T-helper 2 cell treated with Interferon-gamma antibody and Interleukin-4, amounts not matched to agents 100 ng/mL and 5 ng/mL, for 36 hours (primary cell): ENCODE data around the gene CAPN8. TPM values are rescaled to one million over a fixed set of nuclear protein-coding genes. Genes with fewer than 3 reads are reported as not detected.

Experiments
- intact Hi-C: fragments of 100-400 bp; cut with micrococcal nuclease; formaldehyde crosslinking; loops from one replicate; pipeline ENCODE4 v1.15.1; 2023
- total RNA-seq: library from RNA; stranded (reverse); gene quantifications from 2 replicates; pipeline ENCODE4 v1.2.3, GENCODE V29; 2022

CAPN8 gene
- total RNA-seq, 1 donor from 2014 or later: not detected

DNA sequence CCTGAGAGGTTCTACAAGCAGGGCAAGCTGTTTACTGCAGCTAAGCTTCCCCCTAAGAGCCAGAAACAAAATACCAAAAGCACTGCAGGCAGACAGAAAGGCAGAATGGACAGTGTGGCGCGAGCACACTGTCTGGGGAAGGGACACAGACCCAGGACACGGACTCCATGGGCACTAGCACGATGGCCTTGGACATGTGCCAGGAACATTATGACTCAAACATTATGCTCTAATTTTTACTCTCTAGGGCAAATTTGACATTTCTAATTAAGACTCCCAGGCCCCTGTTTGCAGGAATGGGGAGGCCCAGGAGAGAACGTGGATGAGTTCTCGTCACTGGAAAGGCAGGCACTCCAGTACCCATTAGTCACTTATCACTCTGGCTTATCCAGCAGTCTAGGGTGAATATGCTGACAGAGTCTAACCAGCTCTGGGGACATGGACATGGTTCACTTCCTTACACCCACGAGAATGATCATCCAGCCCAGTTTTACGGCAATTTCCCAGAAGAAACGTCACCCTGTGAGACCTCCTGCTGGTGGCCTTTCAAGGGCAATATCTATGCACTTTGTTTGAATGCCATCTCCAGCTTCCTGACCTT, 45.1 kb downstream of the CAPN8 start:
- intact Hi-C loops: no loop called here

- intact Hi-C loops: no loop called here
Measured at GRCh38 chr1:223618680-223619079, 46.8 kb downstream of the CAPN8 start.

DNA sequence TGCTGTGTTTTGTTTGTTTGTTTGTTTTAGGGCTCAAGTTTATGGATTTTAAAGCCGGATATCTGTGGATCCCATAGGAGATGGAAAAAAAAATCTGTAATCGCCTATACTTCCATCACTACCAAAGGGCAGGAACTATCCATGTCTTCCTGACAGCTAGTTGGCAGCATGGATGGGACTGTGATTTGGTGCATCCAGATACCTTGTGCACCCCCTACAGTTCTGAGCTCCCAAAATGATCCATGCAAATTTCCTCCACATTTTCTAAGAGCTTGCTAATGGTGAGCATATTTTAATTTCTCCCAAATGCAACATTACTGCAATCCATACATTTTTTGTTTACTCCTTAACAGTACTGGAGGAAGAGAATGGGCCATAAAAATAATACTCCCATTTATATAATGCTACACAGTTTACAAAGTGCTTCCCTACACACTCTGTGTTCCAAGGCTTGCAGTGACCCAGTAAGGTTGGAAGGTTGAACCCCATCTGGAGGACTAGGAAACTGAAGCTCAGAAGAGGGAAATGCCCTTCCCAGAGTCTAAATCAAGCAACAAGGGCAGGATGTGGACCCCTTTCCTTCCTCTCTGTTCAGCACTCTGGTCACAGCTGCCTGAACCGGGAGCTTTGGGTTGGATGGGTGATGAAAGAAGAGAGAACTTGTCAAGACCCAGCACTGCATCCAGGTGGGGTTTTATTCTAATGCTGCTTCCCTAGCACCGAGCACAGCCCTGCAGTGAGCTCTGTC, 48.0 kb downstream of the CAPN8 start:
- intact Hi-C loops: no loop called here

DNA sequence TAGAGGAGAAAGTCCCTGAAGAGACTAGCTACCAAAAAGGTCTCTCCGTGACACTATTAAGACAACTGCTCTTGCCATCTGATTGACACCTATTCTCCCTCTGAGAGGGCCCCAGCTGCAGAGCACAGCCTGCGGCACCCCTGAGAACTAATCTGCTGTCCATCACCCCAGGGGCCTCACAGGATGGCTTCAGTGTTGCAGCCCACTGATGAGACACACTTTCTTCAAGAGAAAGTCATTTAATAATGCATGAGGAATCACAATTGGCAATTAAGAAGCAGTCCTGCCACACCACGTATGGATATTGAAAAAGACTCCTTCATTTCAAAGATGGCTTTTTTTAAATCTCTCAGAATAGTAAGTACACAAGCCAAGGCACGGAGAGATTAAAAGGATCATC, 48.9 kb downstream of the CAPN8 start:
- intact Hi-C loops: no loop called here

GRCh38 chr1:223611936-223612335, 53.6 kb downstream of the CAPN8 start:
- intact Hi-C loops: no loop called here

- intact Hi-C loops: no loop called here
Measured at GRCh38 chr1:223609977-223610376, 55.5 kb downstream of the CAPN8 start.

- intact Hi-C loops: no loop called here
Measured at GRCh38 chr1:223609066-223609465, 56.4 kb downstream of the CAPN8 start.

GRCh38 chr1:223558512-223558911, 107.0 kb downstream of the CAPN8 start:
- intact Hi-C loops: no loop called here

- intact Hi-C loops: no loop called here
Measured at GRCh38 chr1:223557130-223557475, 108.4 kb downstream of the CAPN8 start.

DNA sequence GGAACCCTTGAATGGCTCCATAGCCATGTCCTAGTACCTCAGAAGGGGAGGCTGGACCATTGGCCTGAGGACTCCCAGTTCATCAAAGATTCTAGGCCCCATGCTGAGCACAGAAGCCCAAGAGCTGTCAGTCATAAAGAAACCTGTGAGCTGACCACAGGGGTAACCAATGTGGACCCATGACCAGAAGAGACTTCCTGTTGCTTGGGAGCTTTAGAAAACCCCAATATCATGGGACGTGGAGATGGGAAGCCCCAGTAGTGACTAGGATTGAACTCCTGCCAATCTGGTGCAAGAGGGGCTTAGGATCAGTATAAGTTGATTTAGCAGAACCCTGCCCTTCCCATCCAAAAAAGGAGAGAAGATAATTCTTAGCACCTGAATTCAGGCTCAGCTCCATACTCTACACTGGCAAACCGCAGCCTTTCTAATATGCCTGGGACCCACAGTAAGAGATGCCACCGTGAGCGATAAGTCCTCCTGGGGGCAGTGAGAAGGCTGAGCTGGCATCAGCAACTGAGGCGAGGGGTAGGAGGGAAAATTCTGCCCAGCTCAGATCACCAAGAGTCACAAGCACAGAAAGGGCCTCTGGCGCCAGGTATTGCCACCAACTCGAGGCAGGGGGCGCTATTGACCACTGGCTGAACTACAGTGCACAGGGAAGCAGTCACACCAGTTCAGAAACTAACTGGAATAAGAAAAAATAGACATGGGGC, 108.9 kb downstream of the CAPN8 start:
- intact Hi-C loops: no loop called here

- intact Hi-C loops: no loop called here
Measured at GRCh38 chr1:223553957-223554356, 111.5 kb downstream of the CAPN8 start.

DNA sequence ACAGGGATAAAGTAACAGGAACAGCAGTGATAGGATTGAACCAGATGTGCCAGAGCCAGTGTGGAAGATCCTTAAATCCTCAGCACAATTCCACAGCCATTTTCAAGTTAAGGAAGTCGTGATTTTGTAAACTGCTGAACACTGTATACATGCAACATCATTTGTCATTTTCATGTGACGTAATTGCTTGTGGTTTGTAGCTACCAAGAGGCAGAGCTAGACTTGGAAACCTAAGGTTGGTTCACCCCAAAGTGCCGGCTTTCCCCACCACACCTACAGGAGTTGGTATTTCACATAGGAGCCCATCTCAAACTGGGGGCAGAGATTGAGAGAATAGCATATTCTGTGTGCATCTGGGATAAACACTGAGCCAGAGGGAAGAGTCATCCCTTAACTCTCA, 113.9 kb downstream of the CAPN8 start:
- intact Hi-C loops: no loop called here

GRCh38 chr1:223549740-223550139, 115.8 kb downstream of the CAPN8 start:
- intact Hi-C loops: no loop called here

- intact Hi-C loops: no loop called here
Measured at GRCh38 chr1:223547316-223548114, 118.0 kb downstream of the CAPN8 start.

- intact Hi-C loops: no loop called here
Measured at GRCh38 chr1:223545343-223545742, 120.2 kb downstream of the CAPN8 start.

DNA sequence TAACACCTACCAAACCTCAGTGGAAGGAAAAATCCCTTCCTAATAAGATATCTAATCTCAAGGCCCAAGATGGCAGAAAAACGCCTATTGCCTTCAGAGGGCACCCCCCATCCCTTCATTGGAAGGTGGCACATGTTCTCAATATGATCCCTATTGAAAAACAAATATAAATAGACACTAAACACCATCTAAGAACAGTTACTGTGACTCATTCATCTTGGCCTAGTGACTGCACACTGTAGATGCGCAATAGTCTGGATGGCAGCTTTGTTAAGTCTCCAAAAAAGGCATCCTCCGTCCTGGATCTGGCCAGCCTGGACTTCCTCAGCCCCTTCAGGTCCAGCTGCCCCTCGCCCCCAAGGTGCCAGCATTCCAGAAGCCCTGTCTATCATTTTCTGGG, 121.9 kb downstream of the CAPN8 start:
- intact Hi-C loops: no loop called here

GRCh38 chr1:223542831-223543230, 122.7 kb downstream of the CAPN8 start:
- intact Hi-C loops: no loop called here

GRCh38 chr1:223540485-223541106, 124.9 kb downstream of the CAPN8 start:
- intact Hi-C loops: no loop called here

GRCh38 chr1:223539750-223540149, 125.8 kb downstream of the CAPN8 start:
- intact Hi-C loops: no loop called here

DNA sequence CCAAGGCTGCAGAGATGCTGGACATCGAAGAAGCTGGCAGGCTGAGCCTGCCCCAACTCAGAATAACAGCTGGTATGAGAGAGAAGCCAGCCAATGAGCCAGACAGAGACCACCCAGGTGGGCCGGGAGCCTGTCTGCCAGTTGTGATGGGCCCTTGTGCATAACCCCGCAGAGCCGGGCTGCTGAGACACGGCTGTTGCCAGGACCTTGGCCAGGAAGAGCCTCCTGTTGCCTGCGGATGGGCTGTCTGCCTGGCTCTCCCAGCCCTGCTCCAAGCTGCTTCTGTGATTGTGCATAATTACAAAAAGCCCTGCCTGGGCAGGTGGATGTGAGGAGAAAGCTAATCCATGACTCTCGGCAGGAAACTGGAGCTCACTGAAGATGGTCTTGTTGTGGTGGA, 126.5 kb downstream of the CAPN8 start:
- intact Hi-C loops: no loop called here

- intact Hi-C loops: no loop called here
Measured at GRCh38 chr1:223535319-223535718, 130.2 kb downstream of the CAPN8 start.
